Endometrial microvascular endothelial cells (primary cell): Measurements from ENCODE around the gene TUSC7. TPM values are rescaled to one million over a fixed set of nuclear protein-coding genes. Genes with fewer than 3 reads are reported as not detected.

Source experiments
- in situ Hi-C: cut with HindIII; loops from 2 replicates; pipeline ENCODE4 v1.10.0; 2017; ENCODE audit warnings: low sequenced_read_pairs, low pct_unique_long_range_greater_than_20kb; ENCODE audit errors: inconsistent ontology term
- total RNA-seq: library from RNA; depleted of rRNA; stranded (reverse); fragments of >200 nt; gene quantifications from one replicate; pipeline ENCODE4 v1.2.3, GENCODE V29; 2015; ENCODE audit errors: inconsistent ontology term

TUSC7 gene
- total RNA-seq, 1 donor from 2014 or later, result not detected

- in situ Hi-C loops, result no loop called here
Observed at GRCh38 chr3:116757315-116757714, 47.7 kb downstream of the TUSC7 start.

GRCh38 chr3:116759316-116759715 lies 49.7 kb downstream of the TUSC7 start:
- in situ Hi-C loops, result no loop called here
